Prostate gland (tissue), 2 donors: ENCODE results near the gene RUBCN.

ENCODE experiments used
- CTCF ChIP-seq, 4 experiments: fragments of 200-600 bp in 2 of 4; fragments of 450-650 bp in 2 of 4; sonication (generic) in 2 of 4; IDR thresholded peaks; 1 replicate in 3 of 4; 2 replicates in 1 of 4; pipeline ENCODE4 v1.5.1; 2016 to 2019; ENCODE audit warnings: antibody characterized with exemption in 4 of 4, mild to moderate bottlenecking in 2 of 4, moderate library complexity in 2 of 4
- POLR2A ChIP-seq: fragments of 450-650 bp; IDR thresholded peaks from one replicate; pipeline ENCODE4 v1.6.1; 2016; ENCODE audit warnings: antibody characterized with exemption, mild to moderate bottlenecking

- TF ChIP-seq CTCF (IDR thresholded peaks at IDR 0.05) = no peak
- TF ChIP-seq POLR2A = no peak
Observed at GRCh38 chr3:197690754-197691153, 46.0 kb downstream of the RUBCN start.
